Activated naive CD8-positive, alpha-beta T cell treated with anti-CD3 and anti-CD28 coated beads, Interleukin-2, amount 10 ng/mL, durations not matched to agents 7 days and 5 days (primary cell): ENCODE results near the gene SAMD4A. TPM values are rescaled to one million over a fixed set of nuclear protein-coding genes. Genes with fewer than 3 reads are reported as not detected.
"Not testable (repeated sequence)": the region's sequence is repeated elsewhere in the genome, so short reads cannot be mapped to it uniquely, and the experiment has no call there.

Experiments
- ATAC-seq: fragments of 150-1000 bp; cut with Tn5 transposase; one replicate; pipeline ENCODE4 v1.10.0; 2021; ENCODE audit warnings: low read depth, moderate library complexity
- POLR2A ChIA-PET: fragments of 350-600 bp; sonication (Branson Sonifier 250); formaldehyde crosslinking; loops from one replicate; lab custom pipeline; 2021; ENCODE audit warnings: antibody characterized with exemption; lab: Charles Lee
- DNase-seq: peaks from one replicate; pipeline ENCODE4 v3.0.0; 2021
- H3K27ac Mint-ChIP-seq: one replicate; pipeline ENCODE4 v1.8.0; 2022; ENCODE audit warnings: mild to moderate bottlenecking, mixed read lengths
- H3K27me3 Mint-ChIP-seq: one replicate; pipeline ENCODE4 v1.8.0; 2022; ENCODE audit warnings: mild to moderate bottlenecking, moderate library complexity, mixed read lengths
- H3K36me3 Mint-ChIP-seq: one replicate; pipeline ENCODE4 v1.8.0; 2021; ENCODE audit warnings: mild to moderate bottlenecking, mixed read lengths
- H3K4me1 Mint-ChIP-seq: one replicate; pipeline ENCODE4 v1.8.0; 2021; ENCODE audit warnings: mixed read lengths
- H3K4me3 Mint-ChIP-seq: one replicate; pipeline ENCODE4 v1.8.0; 2022; ENCODE audit warnings: mild to moderate bottlenecking, moderate library complexity, mixed read lengths
- H3K9me3 Mint-ChIP-seq: one replicate; pipeline ENCODE4 v1.8.0; 2021; ENCODE audit warnings: mixed read lengths
- total RNA-seq, 2 experiments: library from RNA; stranded (reverse); gene quantifications; one replicate each; pipeline ENCODE4 v1.2.3, GENCODE V29; 2021

The SAMD4A gene
- total RNA-seq, 2 experiments from 2014 or later, result 2.6 to 2.7 TPM

GRCh38 chr14:54614296-54614695 is 47.4 kb downstream of the SAMD4A start:
- H3K27ac Mint-ChIP-seq, result no peak overlapping the region
- H3K4me1 Mint-ChIP-seq, result no peaks in the 10 kb centered on the region
- peaks cover 12% of the 10 kb centered on the region for H3K27me3 Mint-ChIP-seq
- no peak for ATAC-seq
- no peaks in the 10 kb centered on the region for H3K9me3 Mint-ChIP-seq
- H3K4me3 Mint-ChIP-seq, result no peak overlapping the region
- H3K36me3 Mint-ChIP-seq, result no peaks in the 10 kb centered on the region
- no peak for DNase-seq
- POLR2A ChIA-PET, result no interaction called here

- Mint-ChIP-seq H3K27ac (no peak overlapping the region), H3K36me3 (peaks cover 6% of the 10 kb centered on the region), H3K9me3 (peaks cover 5% of the 10 kb centered on the region), H3K27me3 (peaks cover 12% of the 10 kb centered on the region), H3K4me3 (no peak overlapping the region), H3K4me1 (no peaks in the 10 kb centered on the region)
- no peak for ATAC-seq
- POLR2A ChIA-PET, result no interaction called here
- no peak for DNase-seq
These were observed 50.5 kb downstream of the SAMD4A start for GRCh38 chr14:54617467-54617866.

GRCh38 chr14:54621686-54622085 is 54.8 kb downstream of the SAMD4A start:
- peaks cover 13% of the 10 kb centered on the region for H3K4me1 Mint-ChIP-seq
- H3K27me3 Mint-ChIP-seq, result no peaks in the 10 kb centered on the region
- no peak overlapping the region for H3K27ac Mint-ChIP-seq
- no peak for DNase-seq
- POLR2A ChIA-PET, result no interaction called here
- H3K4me3 Mint-ChIP-seq, result no peak overlapping the region
- peaks cover 8% of the 10 kb centered on the region for H3K9me3 Mint-ChIP-seq
- H3K36me3 Mint-ChIP-seq, result peaks cover 12% of the 10 kb centered on the region
- no peak for ATAC-seq

DNA sequence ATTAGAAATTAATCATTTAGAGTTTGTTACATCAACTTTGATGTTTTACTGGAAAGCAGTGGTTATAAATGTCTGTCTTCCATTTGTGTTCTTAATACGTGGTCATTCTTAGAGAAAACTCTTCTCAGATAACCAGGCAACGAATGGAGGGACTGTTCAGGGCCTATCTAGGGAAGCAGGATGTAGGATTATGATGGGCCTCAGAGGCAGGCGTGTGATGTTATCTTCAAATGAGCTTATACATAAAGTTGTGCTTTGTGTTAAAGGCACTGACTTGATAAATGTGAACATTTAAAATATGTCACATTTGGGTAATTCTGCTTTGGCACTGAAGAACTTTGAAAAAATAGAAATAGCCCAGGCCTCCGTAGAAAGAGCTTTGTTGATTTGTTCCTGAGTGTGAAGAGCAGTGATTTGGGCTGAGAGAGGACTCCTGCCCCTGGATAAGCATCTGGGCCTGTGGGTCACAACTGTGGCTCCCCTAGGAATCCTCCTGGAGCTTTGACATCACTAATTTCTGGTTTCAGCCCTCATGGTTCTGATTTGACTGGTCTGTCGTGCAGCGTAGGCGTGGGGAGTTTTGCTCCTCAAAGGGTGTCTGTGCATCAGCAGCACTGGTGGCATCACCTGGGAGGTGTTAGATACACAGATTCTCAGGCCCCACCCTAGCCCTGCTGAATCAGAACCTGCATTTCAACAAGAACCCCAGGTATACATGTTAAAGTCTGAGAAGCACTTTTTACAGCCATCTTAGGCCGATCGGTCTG is 55.4 kb downstream of the SAMD4A start:
- H3K4me3 Mint-ChIP-seq, result no peak overlapping the region
- H3K36me3 Mint-ChIP-seq, result peaks cover 12% of the 10 kb centered on the region
- H3K27ac Mint-ChIP-seq, result no peak overlapping the region
- H3K4me1 Mint-ChIP-seq, result peaks cover 18% of the 10 kb centered on the region
- ATAC-seq (no peak), DNase-seq (no peak)
- peaks cover 8% of the 10 kb centered on the region for H3K9me3 Mint-ChIP-seq
- POLR2A ChIA-PET, result no interaction called here
- no peaks in the 10 kb centered on the region for H3K27me3 Mint-ChIP-seq

GRCh38 chr14:54623279-54624004 is 56.5 kb downstream of the SAMD4A start:
- no peak for DNase-seq
- no peaks in the 10 kb centered on the region for H3K27me3 Mint-ChIP-seq
- H3K4me1 Mint-ChIP-seq, result peaks cover 28% of the 10 kb centered on the region
- H3K4me3 Mint-ChIP-seq, result no peak overlapping the region
- H3K36me3 Mint-ChIP-seq, result peaks cover 12% of the 10 kb centered on the region
- peaks cover 8% of the 10 kb centered on the region for H3K9me3 Mint-ChIP-seq
- no peak for ATAC-seq
- no peak overlapping the region for H3K27ac Mint-ChIP-seq
- POLR2A ChIA-PET, result interaction anchor here (0.7 kb wide), 1 partner anchor 64 kb away, joined by 4 read pairs; no protein-coding TSS in a partner anchor

GRCh38 chr14:54624005-54624358 is 57.1 kb downstream of the SAMD4A start:
- H3K27ac Mint-ChIP-seq, ATAC-seq, DNase-seq, POLR2A ChIA-PET, H3K9me3 Mint-ChIP-seq, H3K4me3 Mint-ChIP-seq, H3K27me3 Mint-ChIP-seq: not testable (repeated sequence)
- Mint-ChIP-seq H3K4me1 (peaks cover 34% of the 10 kb centered on the region), H3K36me3 (peaks cover 15% of the 10 kb centered on the region)

GRCh38 chr14:54625112-54625511 is 58.2 kb downstream of the SAMD4A start:
- H3K4me1 Mint-ChIP-seq, result peaks cover 41% of the 10 kb centered on the region
- peaks cover 5% of the 10 kb centered on the region for H3K9me3 Mint-ChIP-seq
- POLR2A ChIA-PET, result interaction anchor here (0.6 kb wide), 1 partner anchor 115 kb away, joined by 5 read pairs; no protein-coding TSS in a partner anchor
- H3K36me3 Mint-ChIP-seq, result peaks cover 11% of the 10 kb centered on the region
- H3K27ac Mint-ChIP-seq, result no peak overlapping the region
- no peaks in the 10 kb centered on the region for H3K27me3 Mint-ChIP-seq
- no peak overlapping the region for H3K4me3 Mint-ChIP-seq
- DNase-seq (no peak), ATAC-seq (no peak)

GRCh38 chr14:54627219-54627539 is 60.3 kb downstream of the SAMD4A start:
- Mint-ChIP-seq H3K36me3 (peaks cover 11% of the 10 kb centered on the region), H3K9me3 (peaks cover 8% of the 10 kb centered on the region), H3K4me1 (peaks cover 41% of the 10 kb centered on the region), H3K27ac (peak overlapping the region; percentile 93), H3K27me3 (no peaks in the 10 kb centered on the region), H3K4me3 (peak overlapping the region; percentile 79)
- POLR2A ChIA-PET, result interaction anchor here (0.6 to 1.9 kb wide), 7 partner anchors 42 to 652 kb away, joined by 3 to 6 read pairs (median 4); no protein-coding TSS in a partner anchor
- ATAC-seq (peak; percentile 3), DNase-seq (no peak)

- peaks cover 14% of the 10 kb centered on the region for H3K36me3 Mint-ChIP-seq
- H3K4me1 Mint-ChIP-seq, result peaks cover 41% of the 10 kb centered on the region
- peak overlapping the region; percentile 93 for H3K27ac Mint-ChIP-seq
- H3K27me3 Mint-ChIP-seq, result no peaks in the 10 kb centered on the region
- H3K9me3 Mint-ChIP-seq, result peaks cover 11% of the 10 kb centered on the region
- DNase-seq (peak; percentile 37), ATAC-seq (peak; percentile 77)
- H3K4me3 Mint-ChIP-seq, result peak overlapping the region; percentile 79
- POLR2A ChIA-PET, result interaction anchor here (0.6 to 1.9 kb wide), 7 partner anchors 41 to 651 kb away, joined by 3 to 6 read pairs (median 4); no protein-coding TSS in a partner anchor
These were observed 60.8 kb downstream of the SAMD4A start for GRCh38 chr14:54627540-54628363.

- no peaks in the 10 kb centered on the region for H3K27me3 Mint-ChIP-seq
- H3K4me1 Mint-ChIP-seq, result peaks cover 38% of the 10 kb centered on the region
- POLR2A ChIA-PET, result no interaction called here
- no peak for ATAC-seq
- H3K4me3 Mint-ChIP-seq, result peak overlapping the region; percentile 79
- peak overlapping the region; percentile 93 for H3K27ac Mint-ChIP-seq
- DNase-seq, result no peak
- H3K9me3 Mint-ChIP-seq, result peaks cover 8% of the 10 kb centered on the region
- peaks cover 9% of the 10 kb centered on the region for H3K36me3 Mint-ChIP-seq
These were observed 62.3 kb downstream of the SAMD4A start for GRCh38 chr14:54629183-54629582.

- peaks cover 9% of the 10 kb centered on the region for H3K36me3 Mint-ChIP-seq
- H3K27ac Mint-ChIP-seq, result peak overlapping the region; percentile 51
- H3K4me3 Mint-ChIP-seq, result peak overlapping the region; percentile 2
- DNase-seq, result no peak
- peaks cover 8% of the 10 kb centered on the region for H3K9me3 Mint-ChIP-seq
- no peak for ATAC-seq
- POLR2A ChIA-PET, result no interaction called here
- no peaks in the 10 kb centered on the region for H3K27me3 Mint-ChIP-seq
- H3K4me1 Mint-ChIP-seq, result peaks cover 38% of the 10 kb centered on the region
These were observed 62.9 kb downstream of the SAMD4A start for GRCh38 chr14:54629635-54630360.

- Mint-ChIP-seq H3K27ac (no peak overlapping the region), H3K9me3 (peaks cover 8% of the 10 kb centered on the region), H3K4me3 (no peak overlapping the region), H3K27me3 (no peaks in the 10 kb centered on the region), H3K36me3 (peaks cover 9% of the 10 kb centered on the region), H3K4me1 (peaks cover 35% of the 10 kb centered on the region)
- POLR2A ChIA-PET, result interaction anchor here (0.8 kb wide), 2 partner anchors 39 to 102 kb away, joined by 3 read pairs; no protein-coding TSS in a partner anchor
- DNase-seq (no peak), ATAC-seq (no peak)
These were observed 64.1 kb downstream of the SAMD4A start for GRCh38 chr14:54631016-54631415.
